ENCODE data around the gene PTBP1.

The PTBP1 gene

GRCh38 chr19:798415-799075 is 1.3 kb downstream of the PTBP1 start:
- no peak for DNase-seq

GRCh38 chr19:799076-799881 is 2.0 kb downstream of the PTBP1 start:
- DNase-seq: no peak

- no peak for DNase-seq
Observed at GRCh38 chr19:800360-801029, 3.2 kb downstream of the PTBP1 start.

DNA sequence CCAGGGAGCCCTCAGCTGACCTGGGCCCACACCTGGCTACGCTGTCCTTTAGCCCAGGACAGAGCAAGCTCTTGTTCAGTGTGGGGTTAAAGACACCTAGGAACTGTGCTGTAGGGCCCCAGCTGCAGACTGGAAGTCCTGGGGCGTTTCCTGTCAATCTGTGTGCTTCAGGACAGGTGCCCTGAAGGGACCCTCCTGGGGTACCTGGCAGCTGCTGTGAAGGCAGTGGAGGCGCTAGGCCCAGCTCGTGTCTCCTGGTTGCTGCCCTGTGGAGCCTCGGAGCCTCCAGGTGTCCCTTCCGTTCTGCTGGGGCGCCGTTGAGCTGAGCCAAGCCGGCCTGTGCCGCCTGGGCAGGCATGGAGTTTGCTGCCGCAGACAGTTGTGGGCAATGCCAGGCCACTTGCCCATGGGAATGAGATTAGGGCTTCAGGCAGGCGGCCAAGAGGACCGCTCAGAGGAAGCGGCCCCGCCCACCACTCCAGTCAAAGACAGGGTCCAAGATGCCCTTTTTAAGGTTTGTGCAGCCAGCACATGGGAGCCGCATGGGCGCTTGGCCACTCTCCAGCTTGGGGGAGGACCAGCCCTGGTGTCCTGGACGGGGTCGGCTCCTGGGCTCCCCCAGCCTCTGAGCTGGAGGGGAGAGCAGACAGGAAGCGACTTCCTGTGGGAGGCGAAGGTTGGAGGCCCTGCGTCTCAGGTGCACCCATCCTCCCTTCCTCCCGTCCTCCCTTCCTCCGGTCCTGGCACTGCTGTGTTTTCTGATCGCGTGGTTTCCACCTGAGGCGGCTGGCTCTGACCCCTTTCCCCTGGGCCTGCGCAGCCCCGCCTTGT is 4.0 kb downstream of the PTBP1 start:
- no peak for DNase-seq

DNA sequence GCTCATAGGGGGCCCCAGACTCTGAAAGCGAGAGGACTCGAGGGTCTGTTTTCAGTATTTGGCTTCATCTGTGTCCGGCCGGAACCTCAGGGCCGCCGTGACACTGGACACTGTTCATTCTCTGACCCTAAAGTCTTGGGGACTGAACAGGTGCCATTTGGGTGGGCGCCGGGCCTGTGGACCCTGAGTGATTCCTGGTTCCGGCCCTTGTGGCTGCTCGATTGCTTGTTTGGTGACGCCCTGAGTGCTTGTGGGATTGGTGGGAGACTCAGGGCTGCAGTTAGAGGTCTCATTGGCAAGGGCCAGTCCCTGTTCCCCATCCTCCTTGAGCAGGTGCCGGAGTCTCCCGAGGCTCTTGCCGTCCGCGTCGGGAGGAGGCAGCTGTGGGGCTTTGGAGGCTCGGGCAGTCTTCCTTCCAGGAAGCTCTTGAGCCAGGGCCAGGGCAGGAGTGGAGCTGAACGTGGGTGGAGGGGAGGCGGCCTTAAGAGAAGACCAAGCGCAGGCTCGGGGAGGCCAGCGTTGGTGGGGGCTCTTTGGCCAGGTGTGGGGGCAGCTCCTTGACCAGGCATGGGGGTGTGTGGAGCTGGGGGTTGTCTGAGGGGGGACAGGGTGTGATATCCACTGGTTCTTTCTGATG is 4.7 kb downstream of the PTBP1 start:
- DNase-seq: no peak

DNA sequence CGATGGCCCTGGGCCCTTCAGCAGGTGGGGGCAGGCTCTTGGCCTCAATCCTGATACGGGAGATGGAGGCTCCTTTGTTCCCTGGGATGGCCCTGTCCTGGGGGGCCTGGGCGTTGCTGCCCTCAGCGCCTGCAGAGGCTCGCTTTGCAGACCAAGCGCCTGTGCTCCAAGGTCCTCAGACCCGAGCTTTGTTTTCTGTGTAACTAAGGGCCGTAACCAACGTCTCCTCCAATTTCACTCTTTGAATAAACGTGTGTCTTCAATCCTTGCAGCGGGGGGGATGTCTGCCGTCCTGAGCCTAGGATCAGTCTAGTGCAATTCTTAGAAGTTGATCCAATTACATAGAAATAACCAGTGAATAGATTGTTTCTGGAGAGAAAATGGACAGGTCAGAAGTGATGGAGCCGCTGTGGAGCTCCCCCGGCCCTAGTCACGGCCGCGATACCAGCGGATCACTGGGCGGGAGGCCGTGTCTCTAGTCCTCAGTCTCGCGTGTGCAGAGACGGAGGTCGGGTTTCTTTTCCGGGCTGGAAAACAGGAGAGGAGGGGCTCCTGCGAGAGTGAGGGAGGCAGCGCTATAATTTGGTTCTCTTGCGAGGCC is 5.3 kb downstream of the PTBP1 start:
- DNase-seq: no peak

- no peak for DNase-seq
Observed at GRCh38 chr19:803099-803561, 5.9 kb downstream of the PTBP1 start.

DNA sequence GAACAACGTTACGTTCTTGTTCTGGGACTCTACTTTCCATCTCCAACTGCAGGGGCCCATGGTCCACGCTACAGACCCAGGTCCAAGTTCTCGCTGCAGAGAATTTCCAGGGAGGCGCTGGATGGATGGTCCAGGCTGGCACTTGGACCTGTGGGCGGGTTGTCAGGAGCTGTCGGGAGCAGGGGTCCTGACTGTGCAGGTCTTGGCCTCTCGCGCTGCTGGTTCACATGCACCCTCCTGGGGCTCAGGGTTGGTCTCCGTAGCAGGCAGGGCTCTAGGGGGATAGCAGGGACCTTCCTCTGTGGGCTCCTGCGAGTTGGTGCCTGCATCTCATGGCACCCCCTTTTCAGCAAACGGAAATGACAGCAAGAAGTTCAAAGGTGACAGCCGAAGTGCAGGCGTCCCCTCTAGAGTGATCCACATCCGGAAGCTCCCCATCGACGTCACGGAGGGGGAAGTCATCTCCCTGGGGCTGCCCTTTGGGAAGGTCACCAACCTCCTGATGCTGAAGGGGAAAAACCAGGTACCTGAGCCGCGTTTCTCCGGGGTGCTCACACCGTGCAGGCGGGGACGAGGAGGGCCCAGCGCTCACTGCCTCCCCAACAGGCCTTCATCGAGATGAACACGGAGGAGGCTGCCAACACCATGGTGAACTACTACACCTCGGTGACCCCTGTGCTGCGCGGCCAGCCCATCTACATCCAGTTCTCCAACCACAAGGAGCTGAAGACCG is 6.6 kb downstream of the PTBP1 start:
- DNase-seq: no peak

- DNase-seq: no peak
Observed at GRCh38 chr19:804419-805165, 7.3 kb downstream of the PTBP1 start.

DNA sequence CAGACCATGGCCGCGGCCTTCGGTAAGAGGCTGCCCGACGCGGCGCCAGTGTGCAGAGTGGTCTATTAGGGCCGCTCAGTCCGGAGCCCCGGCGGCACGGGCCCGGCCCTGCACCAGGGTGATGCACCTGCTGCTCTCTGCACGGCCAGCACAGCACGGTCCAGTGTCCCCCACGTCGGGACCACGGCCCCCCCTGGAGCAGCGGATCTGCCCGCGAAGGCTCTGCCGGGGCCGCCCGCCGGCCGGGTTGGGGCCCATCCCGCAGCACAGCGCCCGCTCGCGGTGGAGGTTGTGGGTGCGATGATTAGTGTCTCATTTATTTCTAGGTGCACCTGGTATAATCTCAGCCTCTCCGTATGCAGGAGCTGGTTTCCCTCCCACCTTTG is 7.9 kb downstream of the PTBP1 start:
- DNase-seq: no peak

DNA sequence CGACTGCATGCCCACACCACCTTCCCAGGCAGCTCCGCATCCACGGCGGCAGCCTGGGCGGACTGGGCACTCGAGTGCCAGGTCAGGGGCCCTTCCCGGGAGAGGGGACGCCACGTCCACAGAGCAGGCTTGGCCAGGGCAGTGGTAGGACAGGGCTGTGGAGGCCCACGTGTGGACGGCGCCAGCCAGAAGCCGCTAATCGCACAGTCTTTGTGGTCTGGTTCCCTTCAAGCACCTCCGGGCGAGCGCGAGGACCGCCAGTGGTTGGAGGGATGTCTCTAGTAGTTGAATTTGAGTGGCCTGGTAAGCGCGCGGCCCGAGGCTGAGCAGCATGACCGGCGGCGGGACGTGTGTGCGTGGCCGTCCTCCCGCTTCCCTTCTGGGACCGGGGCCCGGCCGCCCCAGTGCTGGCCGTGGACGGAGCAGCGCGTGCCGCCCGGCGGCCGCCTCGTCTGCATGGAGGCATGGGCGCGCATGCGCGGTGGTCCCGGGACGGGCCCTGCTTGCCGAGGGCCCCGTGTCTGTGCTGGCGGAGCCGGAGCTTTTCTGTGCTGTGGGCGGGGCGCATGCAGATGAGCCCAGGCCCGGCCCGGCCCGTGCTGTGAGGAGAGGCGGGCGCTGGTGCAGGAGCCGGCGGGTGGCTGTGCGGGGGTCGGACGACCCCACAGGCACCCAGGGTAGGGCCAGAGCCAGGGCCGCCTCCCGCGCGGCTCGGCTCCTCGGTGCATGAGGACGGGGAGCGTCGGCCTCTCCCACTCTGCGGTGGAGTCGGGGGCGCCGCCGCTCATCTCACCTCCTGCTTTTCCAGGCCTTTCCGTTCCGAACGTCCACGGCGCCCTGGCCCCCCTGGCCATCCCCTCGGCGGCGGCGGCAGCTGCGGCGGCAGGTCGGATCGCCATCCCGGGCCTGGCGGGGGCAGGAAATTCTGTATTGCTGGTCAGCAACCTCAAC is 8.6 kb downstream of the PTBP1 start:
- DNase-seq: no peak

DNA sequence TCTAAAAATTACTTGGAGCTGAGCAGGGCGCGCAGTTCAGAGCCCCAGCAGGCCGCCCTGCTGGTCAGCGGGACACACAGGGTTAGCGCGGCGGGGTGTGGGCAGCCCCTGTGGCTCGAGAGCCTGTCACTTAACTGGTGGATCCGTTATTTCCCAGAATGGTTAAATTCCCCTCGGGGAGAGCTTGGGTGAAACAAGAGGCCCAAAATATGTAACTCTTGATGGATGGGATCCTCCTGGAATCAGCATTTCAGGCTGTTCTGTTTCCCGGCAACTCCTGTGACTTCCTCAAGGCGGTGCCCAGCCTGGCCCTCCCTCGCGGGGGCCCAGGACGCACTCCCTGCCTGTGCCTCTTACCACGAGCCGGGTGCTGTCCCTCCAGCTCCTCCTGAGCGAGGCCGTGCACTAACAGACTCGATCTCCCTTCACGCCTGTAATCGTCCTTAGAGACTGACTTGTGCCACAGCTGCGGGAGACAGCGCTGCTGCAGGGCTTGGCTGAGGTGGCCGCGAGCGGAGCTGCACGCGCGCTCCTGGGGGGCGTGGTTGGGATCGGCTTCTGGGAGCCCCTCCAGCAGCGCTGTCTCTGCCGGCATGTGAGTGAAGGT is 9.7 kb downstream of the PTBP1 start:
- DNase-seq: no peak

- DNase-seq: no peak
Observed at GRCh38 chr19:807627-808422, 10.6 kb downstream of the PTBP1 start.

- DNase-seq: no peak
Observed at GRCh38 chr19:808423-808775, 11.1 kb downstream of the PTBP1 start.

DNA sequence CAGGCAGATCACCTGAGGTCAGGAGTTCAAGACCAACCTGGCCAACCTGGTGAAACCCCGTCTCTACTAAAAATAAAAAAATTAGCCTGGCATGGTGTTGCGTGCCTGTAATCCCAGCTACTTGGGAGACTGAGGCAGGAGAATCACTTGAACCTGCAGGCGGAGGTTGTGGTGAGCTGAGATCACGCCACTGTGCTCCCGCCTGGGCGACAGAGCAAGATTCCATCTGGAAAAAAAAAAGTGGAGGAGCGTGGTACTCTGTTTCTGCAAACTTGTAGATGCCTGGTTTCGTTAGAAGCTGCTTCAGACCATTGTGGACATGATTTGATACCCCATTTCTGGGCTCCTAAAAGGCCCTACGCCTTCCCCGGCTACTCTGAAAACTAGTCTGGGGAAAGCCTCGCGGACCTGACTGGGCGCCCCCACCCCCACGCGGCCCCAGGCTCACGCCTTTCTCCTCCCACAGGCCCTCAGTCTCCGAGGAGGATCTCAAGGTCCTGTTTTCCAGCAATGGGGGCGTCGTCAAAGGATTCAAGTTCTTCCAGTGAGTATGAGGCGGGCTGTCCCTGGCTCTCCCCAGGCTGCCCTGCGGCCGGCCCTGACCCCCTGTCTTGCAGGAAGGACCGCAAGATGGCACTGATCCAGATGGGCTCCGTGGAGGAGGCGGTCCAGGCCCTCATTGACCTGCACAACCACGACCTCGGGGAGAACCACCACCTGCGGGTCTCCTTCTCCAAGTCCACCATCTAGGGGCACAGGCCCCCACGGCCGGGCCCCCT is 13.0 kb downstream of the PTBP1 start:
- no peak for DNase-seq

GRCh38 chr19:810883-811489 is 13.7 kb downstream of the PTBP1 start:
- peak; percentile 2 for DNase-seq
